H1 (cell line): ENCODE measurements around the gene ISOC1. TPM values are rescaled to one million over a fixed set of nuclear protein-coding genes. Genes with fewer than 3 reads are reported as not detected.

Source experiments
- CTCF ChIA-PET: fragments of 300-600 bp; sonication (Branson Sonifier 250); formaldehyde crosslinking; loops from one replicate; lab custom pipeline; 2021; ENCODE audit not compliant: partially characterized antibody; lab: Charles Lee
- POLR2A ChIA-PET: fragments of 300-600 bp; sonication (Branson Sonifier 250); formaldehyde crosslinking; loops from one replicate; lab custom pipeline; 2021; ENCODE audit warnings: inconsistent platforms; ENCODE audit not compliant: partially characterized antibody; lab: Charles Lee
- DNase-seq, 2 experiments: peaks; one replicate each; pipeline versions ENCODE4 v3.0.0 to v3.0.0-alpha.2; 2010 to 2022; ENCODE audit warnings: low spot score in 2 of 2, low read depth in 1 of 2, mixed read lengths in 1 of 2
- FAIRE-seq: peaks from 2 replicates; lab custom pipeline; 2011; peaks lifted over from hg19 to GRCh38; lab: Jason Lieb, UNC
- H2AFZ ChIP-seq: 2 replicates; pipeline ENCODE4 v1.8.1; 2012; ENCODE audit warnings: low read length, inconsistent platforms
- H2AK5ac ChIP-seq: 2 replicates; pipeline ENCODE4 v1.6.1; 2013; ENCODE audit warnings: low read depth, low read length
- H2BK120ac ChIP-seq: replicated peaks from 2 replicates; pipeline ENCODE3; 2013; ENCODE audit warnings: low read depth, low read length, inconsistent platforms
- H2BK12ac ChIP-seq: 2 replicates; pipeline ENCODE4 v1.6.1; 2013; ENCODE audit warnings: low read depth, low read length
- H2BK15ac ChIP-seq: 2 replicates; pipeline ENCODE4 v1.6.1; 2013; ENCODE audit warnings: low read length
- H2BK20ac ChIP-seq: 2 replicates; pipeline ENCODE4 v1.6.1; 2013; ENCODE audit warnings: low read length
- H2BK5ac ChIP-seq: 2 replicates; pipeline ENCODE4 v1.6.1; 2013; ENCODE audit warnings: low read depth, low read length
- H3K14ac ChIP-seq: 2 replicates; pipeline ENCODE4 v1.6.1; 2013; ENCODE audit warnings: inconsistent platforms; ENCODE audit not compliant: insufficient read length
- H3K18ac ChIP-seq: 2 replicates; pipeline ENCODE4 v1.6.1; 2013; ENCODE audit warnings: low read length; ENCODE audit errors: extremely low read depth
- H3K23ac ChIP-seq: 2 replicates; pipeline ENCODE4 v1.6.1; 2013; ENCODE audit warnings: inconsistent platforms; ENCODE audit not compliant: insufficient read length
- H3K23me2 ChIP-seq: 2 replicates; pipeline ENCODE4 v1.6.1; 2013; ENCODE audit warnings: low read depth, low read length
- H3K27ac ChIP-seq: 2 replicates; pipeline ENCODE4 v1.6.1; 2011; ENCODE audit warnings: low read depth, low read length, inconsistent platforms
- H3K27me3 ChIP-seq, 4 experiments: replicated peaks in 1 of 4; 1 replicate in 1 of 4; 2 replicates in 3 of 4; pipeline versions ENCODE4 v1.6.1 to v1.8.1; 2011 to 2013; ENCODE audit warnings: low read length in 3 of 4, mild to moderate bottlenecking in 3 of 4, inconsistent platforms in 2 of 4, mixed read lengths in 2 of 4, moderate library complexity in 1 of 4; ENCODE audit not compliant: control insufficient read depth in 3 of 4, insufficient read depth in 3 of 4; ENCODE audit errors: extremely low read depth in 1 of 4
- H3K36me3 ChIP-seq, 4 experiments: 2 replicates each; pipeline versions ENCODE4 v1.6.1 to v1.8.1; 2011 to 2013; ENCODE audit warnings: mild to moderate bottlenecking in 4 of 4, low read length in 3 of 4, moderate library complexity in 2 of 4, control low read depth in 1 of 4, inconsistent platforms in 1 of 4; ENCODE audit not compliant: insufficient read depth in 4 of 4, control insufficient read depth in 2 of 4
- H3K4ac ChIP-seq: replicated peaks from 2 replicates; pipeline ENCODE3; 2013; ENCODE audit warnings: low read length, low read depth, mixed read lengths, inconsistent platforms; ENCODE audit not compliant: insufficient read length
- H3K4me1 ChIP-seq, 4 experiments: replicated peaks in 1 of 4; 1 replicate in 1 of 4; 2 replicates in 3 of 4; pipeline versions ENCODE4 v1.6.1 to v1.8.1; 2011 to 2013; ENCODE audit warnings: low read length in 3 of 4, inconsistent platforms in 2 of 4, mixed read lengths in 1 of 4; ENCODE audit not compliant: insufficient read depth in 4 of 4, control insufficient read depth in 3 of 4
- H3K4me2 ChIP-seq, 2 experiments: 2 replicates each; pipeline versions ENCODE4 v1.6.1 to v1.8.1; 2011 to 2013; ENCODE audit warnings: low read depth in 2 of 2, low read length in 2 of 2, control low read depth in 1 of 2, inconsistent platforms in 1 of 2, mild to moderate bottlenecking in 1 of 2; ENCODE audit not compliant: insufficient read depth in 1 of 2
- H3K4me3 ChIP-seq, 4 experiments: fragments of 200-600, 300-600 bp in 1 of 4; sonication (generic), shearing (Covaris generic), sonication (Bioruptor Twin) in 1 of 4; 2 replicates each; pipeline versions ENCODE4 v1.5.1 to v1.8.1; 2011 to 2016; ENCODE audit warnings: low read length in 4 of 4, low read depth in 3 of 4, control low read depth in 2 of 4, inconsistent platforms in 2 of 4, mild to moderate bottlenecking in 2 of 4, mixed read lengths in 1 of 4, moderate library complexity in 1 of 4; ENCODE audit not compliant: insufficient read depth in 2 of 4; ENCODE audit errors: extremely low read depth in 1 of 4
- H3K56ac ChIP-seq: replicated peaks from 2 replicates; pipeline ENCODE3; 2013; ENCODE audit warnings: low read depth, mild to moderate bottlenecking, mixed read lengths, low read length, inconsistent platforms; ENCODE audit not compliant: insufficient read length
- H3K79me1 ChIP-seq: 2 replicates; pipeline ENCODE4 v1.6.1; 2013; ENCODE audit warnings: low read depth, low read length, control low read depth
- H3K79me2 ChIP-seq, 2 experiments: 2 replicates each; pipeline versions ENCODE4 v1.6.1 to v1.8.1; 2012 to 2013; ENCODE audit warnings: low read length in 2 of 2, mild to moderate bottlenecking in 2 of 2, inconsistent platforms in 1 of 2; ENCODE audit not compliant: insufficient read depth in 2 of 2, control insufficient read depth in 1 of 2
- H3K9ac ChIP-seq, 4 experiments: replicated peaks in 1 of 4; 1 replicate in 1 of 4; 2 replicates in 3 of 4; pipeline versions ENCODE4 v1.6.1 to v1.8.1; 2011 to 2013; ENCODE audit warnings: low read depth in 3 of 4, low read length in 3 of 4, control low read depth in 2 of 4, mild to moderate bottlenecking in 2 of 4, moderate library complexity in 2 of 4, inconsistent platforms in 1 of 4; ENCODE audit errors: extremely low read depth in 1 of 4
- H3K9me3 ChIP-seq, 2 experiments: 2 replicates each; pipeline versions ENCODE4 v1.6.1 to v1.8.1; 2012 to 2013; ENCODE audit warnings: mild to moderate bottlenecking in 2 of 2, moderate library complexity in 2 of 2, control low read depth in 1 of 2, inconsistent platforms in 1 of 2, low read depth in 1 of 2, low read length in 1 of 2, mixed read lengths in 1 of 2; ENCODE audit not compliant: insufficient read depth in 2 of 2
- H4K20me1 ChIP-seq, 2 experiments: replicated peaks in 1 of 2; 2 replicates each; pipeline versions ENCODE3 to v1.8.1; 2011 to 2013; ENCODE audit warnings: inconsistent platforms in 2 of 2, low read length in 2 of 2, mild to moderate bottlenecking in 1 of 2; ENCODE audit not compliant: insufficient read depth in 2 of 2, control insufficient read depth in 1 of 2
- H4K5ac ChIP-seq: 2 replicates; pipeline ENCODE4 v1.6.1; 2013; ENCODE audit warnings: low read length, low read depth, mixed read lengths, inconsistent platforms; ENCODE audit not compliant: insufficient read length
- H4K8ac ChIP-seq: 2 replicates; pipeline ENCODE4 v1.8.0; 2013; ENCODE audit warnings: mild to moderate bottlenecking, moderate library complexity, low read length, inconsistent platforms; ENCODE audit not compliant: insufficient read depth; ENCODE audit errors: extremely low read depth
- H4K91ac ChIP-seq: replicated peaks from 2 replicates; pipeline ENCODE3; 2013; ENCODE audit warnings: low read length, mixed read lengths, inconsistent platforms; ENCODE audit not compliant: insufficient read length
- NANOG ChIP-seq: IDR thresholded peaks from 2 replicates; pipeline ENCODE4 v1.6.1; 2011; ENCODE audit warnings: low read length, low read depth, mild to moderate bottlenecking, inconsistent platforms; ENCODE audit not compliant: insufficient read depth, poor library complexity, severe bottlenecking
- YY1 ChIP-seq: IDR thresholded peaks from 2 replicates; pipeline ENCODE4 v1.6.1; 2011; ENCODE audit warnings: low read depth, mild to moderate bottlenecking, low read length
- polyA plus RNA-seq, 7 experiments: library from polyadenylated mRNA; depleted of rRNA in 3 of 7; stranded (reverse) in 5 of 7; unstranded in 2 of 7; fragments of >200 nt in 5 of 7; fragments of 200-250 nt in 2 of 7; gene quantifications; 1 replicate in 5 of 7; 2 replicates in 1 of 7; 4 replicates in 1 of 7; pipeline versions ENCODE4 v1.2.1 to v1.2.3, GENCODE V29; 2011 to 2013; ENCODE audit warnings: missing spikeins in 2 of 7, mixed read lengths in 2 of 7
- total RNA-seq: library from RNA; stranded (reverse); fragmentation: NEBNext Ultra II Directional; extraction: Animal tissue kit (Norgen Biotek cat#: 25700); gene quantifications from 2 replicates; pipeline ENCODE4 v1.2.1, GENCODE V29; 2021

ISOC1 gene
- total and polyA plus RNA-seq, 2 of the 8 experiments (the other 6 are each of a cell fraction or from before 2014, with no cell fraction given) = 27.7 to 34.9 TPM

- DNase-seq = no peak
- Histone ChIP-seq H2BK12ac (no peak overlapping the region), H3K14ac (no peak overlapping the region), H2BK15ac (no peak overlapping the region), H3K79me2 (no peaks in the 10 kb centered on the region), H3K79me1 (no peaks in the 10 kb centered on the region), H2BK20ac (no peak overlapping the region), H3K23ac (no peak overlapping the region), H4K8ac (no peak overlapping the region), H3K4me1 (peaks cover 0 to 9% (median 5%) of the 10 kb centered on the region in 4 experiments; a peak in 4 of 7 replicates), H3K23me2 (no peaks in the 10 kb centered on the region), H4K91ac (no peak overlapping the region), H2AK5ac (no peak overlapping the region), H3K9me3 (no peaks in the 10 kb centered on the region), H3K4me2 (no peak overlapping the region), H3K4ac (no peak overlapping the region), H3K4me3 (no peak overlapping the region), H2AFZ (no peak overlapping the region), H3K9ac (no peak overlapping the region), H2BK5ac (no peak overlapping the region), H2BK120ac (no peak overlapping the region), H3K36me3 (no peaks in the 10 kb centered on the region), H4K5ac (no peak overlapping the region), H4K20me1 (no peaks in the 10 kb centered on the region), H3K27ac (no peak overlapping the region), H3K18ac (no peak overlapping the region), H3K56ac (no peak overlapping the region), H3K27me3 (no peaks in the 10 kb centered on the region)
- ChIA-PET POLR2A (no interaction called here), CTCF (interaction anchor here (0.6 to 3.3 kb wide), 6 partner anchors 8 to 574 kb away, joined by 3 to 22 read pairs (median 9); no protein-coding TSS in a partner anchor)
- TF ChIP-seq YY1 (no peak), NANOG (no peak)
- no peak for FAIRE-seq
Measured at GRCh38 chr5:129118405-129118804, 23.9 kb downstream of the ISOC1 start.
